OCI-LY7 (cell line): ENCODE results near the gene BOLA1. TPM values are rescaled to one million over a fixed set of nuclear protein-coding genes. Genes with fewer than 3 reads are reported as not detected.

Experiments
- BruUV-seq: library from RNA; stranded (reverse); fragments of 400-500 nt; replicated peaks from 2 replicates; lab custom pipeline; 2021; lab: Mats Ljungman, UMichigan
- CTCF ChIA-PET: fragments of 300-600 bp; sonication (Branson Sonifier 250); formaldehyde crosslinking; loops from one replicate; lab custom pipeline; 2022; ENCODE audit warnings: antibody characterized with exemption; ENCODE audit not compliant: unreplicated experiment; lab: Charles Lee
- POLR2A ChIA-PET: fragments of 300-600 bp; sonication (Branson Sonifier 250); formaldehyde crosslinking; loops from one replicate; lab custom pipeline; 2022; ENCODE audit warnings: antibody characterized with exemption; lab: Charles Lee
- DNase-seq: peaks from one replicate; pipeline ENCODE4 v3.0.0-alpha.2; 2015; ENCODE audit warnings: low spot score
- H2AFZ ChIP-seq: fragments of 200-600 bp; sonication (generic), shearing (Covaris generic); 2 replicates; pipeline ENCODE4 v1.6.1; 2014; ENCODE audit warnings: mild to moderate bottlenecking, antibody characterized with exemption, low read length, moderate library complexity
- H3K27ac ChIP-seq: fragments of 200-600 bp; sonication (generic); 2 replicates; pipeline ENCODE4 v1.5.1; 2014; ENCODE audit warnings: mixed run types, low read depth, mild to moderate bottlenecking, moderate library complexity, low read length, inconsistent platforms; ENCODE audit not compliant: poor library complexity, severe bottlenecking
- H3K36me3 ChIP-seq: fragments of 200-600 bp; sonication (generic); 2 replicates; pipeline ENCODE4 v1.6.1; 2014; ENCODE audit warnings: mild to moderate bottlenecking, antibody characterized with exemption, low read length, moderate library complexity, mixed read lengths; ENCODE audit not compliant: insufficient read depth
- H3K4me1 ChIP-seq: fragments of 200-600 bp; sonication (generic); 2 replicates; pipeline ENCODE4 v1.5.1; 2014; ENCODE audit warnings: mild to moderate bottlenecking, low read length; ENCODE audit not compliant: insufficient read depth, poor library complexity, severe bottlenecking
- H3K4me2 ChIP-seq: fragments of 200-600 bp; sonication (generic); 2 replicates; pipeline ENCODE4 v1.6.1; 2014; ENCODE audit warnings: mild to moderate bottlenecking, low read length
- H3K4me3 ChIP-seq: fragments of 200-600 bp; sonication (generic); 2 replicates; pipeline ENCODE4 v1.5.1; 2014; ENCODE audit warnings: mild to moderate bottlenecking, low read depth, low read length; ENCODE audit not compliant: poor library complexity, severe bottlenecking
- H3K79me2 ChIP-seq: fragments of 200-600 bp; sonication (generic); 2 replicates; pipeline ENCODE4 v1.6.1; 2016; ENCODE audit warnings: low read depth, mild to moderate bottlenecking, low read length, moderate library complexity, mixed read lengths; ENCODE audit not compliant: insufficient read depth
- H3K9me2 ChIP-seq: fragments of 200-600 bp; sonication (generic); 2 replicates; pipeline ENCODE4 v1.6.1; 2016; ENCODE audit warnings: mild to moderate bottlenecking, low read length, mixed read lengths; ENCODE audit not compliant: insufficient read depth
- H3K9me3 ChIP-seq: fragments of 200-600 bp; sonication (generic); 2 replicates; pipeline ENCODE4 v1.6.1; 2014; ENCODE audit warnings: mild to moderate bottlenecking, mixed run types, low read length, mixed read lengths
- H4K20me1 ChIP-seq: fragments of 200-600 bp; sonication (generic); 2 replicates; pipeline ENCODE4 v1.6.1; 2014; ENCODE audit warnings: mild to moderate bottlenecking, antibody characterized with exemption, low read length, moderate library complexity, mixed read lengths; ENCODE audit not compliant: insufficient read depth
- CTCF ChIP-seq: fragments of 200-600 bp; sonication (generic); conservative IDR thresholded peaks from 2 replicates; pipeline ENCODE4 v1.5.1; 2014; ENCODE audit warnings: mild to moderate bottlenecking, antibody characterized with exemption, low read length, moderate library complexity, mixed read lengths
- EZH2phosphoT487 ChIP-seq: fragments of 200-600 bp; sonication (generic); IDR thresholded peaks from 2 replicates; pipeline ENCODE4 v1.6.1; 2018; ENCODE audit warnings: low read depth, borderline replicate concordance, mild to moderate bottlenecking, mixed run types, antibody characterized with exemption, low read length, moderate library complexity, mixed read lengths
- intact Hi-C: fragments of 100-400 bp; cut with micrococcal nuclease; formaldehyde crosslinking; loops from one replicate; pipeline ENCODE4 v1.10.0; 2022; ENCODE audit not compliant: unreplicated experiment
- total RNA-seq, 2 experiments: library from RNA; depleted of rRNA in 1 of 2; stranded (reverse); fragments of >200 nt in 1 of 2; shearing (Covaris generic) in 1 of 2; gene quantifications; 2 replicates each; pipeline ENCODE4 v1.2.3, GENCODE V29; 2014 to 2022

Gene BOLA1
- total RNA-seq, 2 experiments from 2014 or later, result 9.4 to 10.2 TPM

GRCh38 chr1:149916193-149916897, 17.0 kb downstream of the BOLA1 start:
- CTCF ChIA-PET, result no interaction called here
- POLR2A ChIA-PET, result interaction anchor here (0.6 to 1.2 kb wide), 3 partner anchors 12 to 267 kb away, joined by 3 to 4 read pairs (median 3); partner anchors contain the start of gene SF3B4
- BruUV-seq, result no TSS peak
- peaks cover 7% of the 10 kb centered on the region; the same call in 1 of the 2 replicates for H3K36me3 ChIP-seq
- no peak overlapping the region for H3K27ac ChIP-seq
- H4K20me1 ChIP-seq, result no peaks in the 10 kb centered on the region
- no peaks in the 10 kb centered on the region for H3K9me3 ChIP-seq
- H3K79me2 ChIP-seq, result no peaks in the 10 kb centered on the region
- H3K4me2 ChIP-seq, result peak overlapping the region; percentile 62
- peak overlapping the region; percentile 64 for H3K4me3 ChIP-seq
- H3K9me2 ChIP-seq, result no peaks in the 10 kb centered on the region
- intact Hi-C loops, result no loop called here
- no peak overlapping the region for H2AFZ ChIP-seq
- no peak for TF ChIP-seq EZH2phosphoT487
- no peak for TF ChIP-seq CTCF
- DNase-seq, result no peak
- peaks cover 15% of the 10 kb centered on the region for H3K4me1 ChIP-seq

- intact Hi-C loops, result no loop called here
- no TSS peak for BruUV-seq
- peak overlapping the region; percentile 62 for H3K4me2 ChIP-seq
- H2AFZ ChIP-seq, result no peak overlapping the region
- no peaks in the 10 kb centered on the region for H4K20me1 ChIP-seq
- no peak for DNase-seq
- ChIA-PET CTCF (no interaction called here), POLR2A (interaction anchor here (0.6 to 1.2 kb wide), 3 partner anchors 11 to 267 kb away, joined by 3 to 4 read pairs (median 3); partner anchors contain the start of gene SF3B4)
- H3K4me3 ChIP-seq, result peak overlapping the region; percentile 64
- no peaks in the 10 kb centered on the region for H3K9me3 ChIP-seq
- TF ChIP-seq EZH2phosphoT487 (no peak), CTCF (no peak)
- no peaks in the 10 kb centered on the region for H3K79me2 ChIP-seq
- H3K36me3 ChIP-seq, result peaks cover 10% of the 10 kb centered on the region; the same call in 1 of the 2 replicates
- no peak overlapping the region for H3K27ac ChIP-seq
- H3K4me1 ChIP-seq, result peaks cover 15% of the 10 kb centered on the region
- H3K9me2 ChIP-seq, result no peaks in the 10 kb centered on the region
Measured at GRCh38 chr1:149916898-149917252, 17.5 kb downstream of the BOLA1 start.
